K562 treated with DMSO at 1 percent for 24 hours (cell line): ENCODE data around the gene MRGPRG. TPM values are rescaled to one million over a fixed set of nuclear protein-coding genes. Genes with fewer than 3 reads are reported as not detected.

Experiments
- total RNA-seq: library from RNA; unstranded; fragments of 300-600 nt; gene quantifications from 2 replicates; pipeline ENCODE4 v1.2.3, GENCODE V29; 2022; ENCODE audit warnings: low read depth; ENCODE audit not compliant: insufficient read depth

The MRGPRG gene
- total RNA-seq: not detected in 2 replicates

GRCh38 chr11:3218483-3219280 lies at the start of gene MRGPRG:
Gene MRGPRG, minus strand, starts transcription at chr11:3218813. Its CDS starts 0 bp downstream, at chr11:3218813.

GRCh38 chr11:3231851-3232744 lies 13.5 kb upstream of the MRGPRG start, which contains the start of gene MRGPRE:
Gene MRGPRE, minus strand, starts transcription at chr11:3232417. Its CDS starts 3,618 bp downstream, at chr11:3228799.

Other genes starting within 250 kb of the MRGPRG start
- 107 and 120 TPM in 2 replicates for gene NAP1L4, start 226.5 kb downstream of the MRGPRG start, total RNA-seq
- gene CARS1, start 161.4 kb downstream of the MRGPRG start, total RNA-seq: 164 and 175 TPM in 2 replicates
- gene OSBPL5, start 53.5 kb downstream of the MRGPRG start, total RNA-seq: 10.1 and 11.7 TPM in 2 replicates
- gene MRGPRE, start 13.6 kb upstream of the MRGPRG start, total RNA-seq: not detected in 2 replicates
- 12.1 and 18.5 TPM in 2 replicates for gene ZNF195, start 160.3 kb upstream of the MRGPRG start, total RNA-seq